ENCODE results near the gene RBM22. TPM values are rescaled to one million over a fixed set of nuclear protein-coding genes. Genes with fewer than 3 reads are reported as not detected.

The RBM22 gene
- total and polyA plus RNA-seq, 10 of the 15 experiments (the other 5 are each of a cell fraction or from before 2014, with no cell fraction given), result 26.3 to 66.4 (median 43.0) TPM

GRCh38 chr5:150672884-150673275, 28.0 kb downstream of the RBM22 start:
- H3K79me2 ChIP-seq (ENCODE audit: control insufficient read depth, insufficient read depth, low read length), result no peaks in the 10 kb centered on the region
- POLR2A ChIA-PET, result no interaction called here
- intact Hi-C loops (cut with micrococcal nuclease; ENCODE audit: unreplicated experiment) (no loop called here), in situ Hi-C loops (cut with MboI) (no loop called here)
- H3K27ac ChIP-seq (ENCODE audit: control insufficient read depth, insufficient read depth), result no peak overlapping the region
- RAD21 ChIA-PET (ENCODE audit: unreplicated experiment), result no interaction called here
- TF ChIP-seq POLR2AphosphoS2 (IDR thresholded peaks at IDR 0.05; ENCODE audit: low read depth, low read length) (no peak), ZNF217 (IDR thresholded peaks at IDR 0.05) (no peak), ATF2 (IDR thresholded peaks at IDR 0.05; ENCODE audit: low read length) (no peak), SREBF1 (IDR thresholded peaks at IDR 0.05; ENCODE audit: low read length) (no peak), RB1 (IDR thresholded peaks at IDR 0.05; ENCODE audit: borderline replicate concordance) (no peak), MAX (IDR thresholded peaks at IDR 0.05; ENCODE audit: low read depth, low read length) (no peak), ASH2L (IDR thresholded peaks at IDR 0.05; ENCODE audit: borderline replicate concordance, low read depth) (no peak), DPF2 (IDR thresholded peaks at IDR 0.05) (no peak), JUNB (IDR thresholded peaks at IDR 0.05) (no peak), MXI1 (IDR thresholded peaks at IDR 0.05; ENCODE audit: low read depth, low read length) (no peak), ATF3 (IDR thresholded peaks at IDR 0.05; ENCODE audit: borderline replicate concordance, extremely low read depth, low read depth, low read length) (no peak), IKZF2 (IDR thresholded peaks at IDR 0.05) (no peak), PAX5 (IDR thresholded peaks at IDR 0.05; ENCODE audit: borderline replicate concordance, low read depth, low read length) (no peak), ZBTB4 (CRISPR knock-in tag; IDR thresholded peaks at IDR 0.05) (no peak), ZNF384 (IDR thresholded peaks at IDR 0.05; ENCODE audit: borderline replicate concordance, low read depth, low read length) (no peak), BCL3 (IDR thresholded peaks at IDR 0.05; ENCODE audit: borderline replicate concordance, insufficient read depth, low read depth, low read length, poor library complexity, severe bottlenecking) (no peak), CBX3 (IDR thresholded peaks at IDR 0.05; ENCODE audit: borderline replicate concordance, low read depth) (no peak), YBX1 (IDR thresholded peaks at IDR 0.05) (no peak), SIX5 (IDR thresholded peaks at IDR 0.05; ENCODE audit: low read depth, low read length, severe bottlenecking) (no peak)
- 56% methylated on average over 7 of the region's 7 CpGs for WGBS (ENCODE audit: insufficient coverage, insufficient replicate concordance, low lambda C conversion rate, missing lambda C conversion rate)
- ATAC-seq (no peak), DNase-seq (ENCODE audit: low read depth, low spot score) (no peak), FAIRE-seq (no peak)
- no peaks in the 10 kb centered on the region for H3K4me1 ChIP-seq (ENCODE audit: control insufficient read depth, insufficient read depth, low read length)
- peaks cover 2 to 19% of the 10 kb centered on the region in 2 experiments; a peak in 2 of 4 replicates for H3K27me3 ChIP-seq (replicated peaks in 1 of 2; ENCODE audit: control insufficient read depth in 2 of 2, insufficient read depth in 2 of 2, low read length in 1 of 2)
- no peaks in the 10 kb centered on the region for H3K36me3 ChIP-seq (ENCODE audit: control insufficient read depth in 2 of 2, insufficient read depth in 2 of 2, low read length in 1 of 2)
- no peak overlapping the region; the same call in 1 of the 2 replicates for H3K4me2 ChIP-seq (ENCODE audit: control insufficient read depth, insufficient read depth)
- H3K9me3 ChIP-seq (replicated peaks; ENCODE audit: control insufficient read depth, insufficient read depth, low read length), result no peaks in the 10 kb centered on the region
- SMC1A ChIA-PET (ENCODE audit: uncharacterized antibody, unreplicated experiment), result interaction anchor here (0.6 to 1.2 kb wide), 2 partner anchors 111 to 113 kb away, joined by 4 read pairs; no protein-coding TSS in a partner anchor
- H4K20me1 ChIP-seq (ENCODE audit: control insufficient read depth, insufficient read depth), result no peaks in the 10 kb centered on the region
- BruUV-seq (replicated peaks), result no TSS peak
- H2AFZ ChIP-seq (ENCODE audit: control insufficient read depth, low read depth, low read length), result no peak overlapping the region
- CTCF ChIA-PET, result no interaction called here
- peak overlapping the region; percentile 50; the same call in 1 of the 2 replicates for H3K4me3 ChIP-seq
- no peak overlapping the region for H3K9ac ChIP-seq (ENCODE audit: control insufficient read depth, insufficient read depth, low read length)
